Measurements from ENCODE around the gene C16orf96.

C16orf96 gene

DNA sequence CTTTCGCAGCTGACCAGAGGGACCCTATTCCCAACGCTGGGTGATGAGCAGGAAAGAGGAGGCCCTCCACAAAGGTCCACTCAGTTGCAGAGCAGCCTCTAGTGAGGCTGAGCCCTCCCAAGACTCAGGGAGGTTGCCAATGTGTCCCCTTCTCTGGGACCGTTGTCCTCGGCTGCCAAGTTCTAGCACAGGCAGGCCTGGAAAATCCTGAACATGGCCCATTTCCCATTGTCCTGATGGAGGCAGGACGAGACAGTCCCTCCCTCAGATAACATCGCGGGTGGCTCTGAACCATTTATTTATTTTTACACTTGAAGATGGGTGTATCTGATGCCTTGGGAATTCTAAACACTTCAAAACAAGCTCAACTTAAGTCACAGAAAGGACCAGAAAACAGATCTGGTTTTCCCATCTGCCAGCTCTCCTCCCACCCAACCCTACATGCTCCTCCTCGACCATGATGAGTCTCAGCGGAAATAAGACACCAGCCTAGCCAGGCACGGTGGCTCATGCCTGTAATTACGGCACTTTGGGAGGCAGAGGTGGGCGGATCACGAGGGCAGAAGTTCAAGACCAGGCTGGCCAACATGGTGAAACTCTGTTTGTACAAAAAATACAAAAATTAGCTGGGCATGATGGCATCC, 30.4 kb upstream of the C16orf96 start:
- DNase-seq (ENCODE audit: low spot score): no peak

GRCh38 chr16:4529085-4530060, 26.8 kb upstream of the C16orf96 start:
- peak; percentile 55 for DNase-seq (ENCODE audit: low spot score)

GRCh38 chr16:4531811-4532210, 24.3 kb upstream of the C16orf96 start:
- DNase-seq (ENCODE audit: low spot score): no peak

DNA sequence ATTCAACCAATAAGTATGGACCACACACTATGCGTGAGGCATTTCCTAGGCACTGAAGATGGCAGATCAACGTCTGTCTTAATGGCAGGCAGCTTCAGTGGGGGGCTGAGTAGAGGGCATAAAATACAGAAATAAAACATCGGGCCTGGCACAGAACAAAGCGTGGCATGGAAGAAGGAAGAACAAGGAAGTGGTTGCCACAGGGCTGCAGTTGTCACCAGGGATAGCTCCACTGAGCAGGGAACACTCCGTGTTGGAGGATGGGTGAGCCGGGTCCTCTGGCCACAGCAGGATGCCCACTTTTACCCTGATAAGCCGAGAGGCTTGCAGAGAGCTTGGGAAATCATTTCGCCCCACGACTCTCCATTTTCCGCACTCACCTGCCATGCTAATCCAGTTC, 23.9 kb upstream of the C16orf96 start:
- DNase-seq (ENCODE audit: low spot score): no peak

GRCh38 chr16:4533490-4533889, 22.6 kb upstream of the C16orf96 start:
- DNase-seq (ENCODE audit: low spot score): no peak

DNA sequence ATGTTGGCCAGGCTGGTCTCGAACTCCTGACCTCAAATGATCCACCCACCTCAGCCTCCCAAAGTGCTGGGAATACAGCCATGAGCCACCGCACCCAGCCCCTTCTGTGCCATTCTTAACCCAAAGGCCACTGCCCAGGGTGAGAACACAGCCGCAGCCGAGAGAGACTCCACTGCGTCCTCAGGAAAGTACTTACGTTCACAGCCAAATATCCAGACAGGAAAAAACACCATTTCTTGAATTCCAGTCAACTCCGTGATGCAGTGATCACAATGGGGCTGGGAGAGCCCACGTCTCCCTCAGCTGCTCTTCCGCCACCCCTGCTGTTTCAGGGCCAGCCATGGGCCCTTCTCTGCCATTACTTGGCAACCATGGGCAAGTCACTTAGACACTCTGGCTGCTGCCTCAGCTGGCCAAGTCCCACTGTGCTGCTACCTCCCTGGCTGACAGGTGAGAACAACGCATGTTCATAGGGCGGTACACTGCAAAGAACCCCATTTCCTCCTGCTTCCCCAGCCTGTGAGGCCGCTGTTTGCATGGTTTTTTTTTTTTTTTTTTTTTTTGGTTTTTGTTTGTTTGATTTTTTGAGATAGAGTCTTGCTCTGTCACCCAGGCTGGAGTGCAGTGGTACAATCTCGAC, 21.9 kb upstream of the C16orf96 start:
- no peak for DNase-seq (ENCODE audit: low spot score)

DNA sequence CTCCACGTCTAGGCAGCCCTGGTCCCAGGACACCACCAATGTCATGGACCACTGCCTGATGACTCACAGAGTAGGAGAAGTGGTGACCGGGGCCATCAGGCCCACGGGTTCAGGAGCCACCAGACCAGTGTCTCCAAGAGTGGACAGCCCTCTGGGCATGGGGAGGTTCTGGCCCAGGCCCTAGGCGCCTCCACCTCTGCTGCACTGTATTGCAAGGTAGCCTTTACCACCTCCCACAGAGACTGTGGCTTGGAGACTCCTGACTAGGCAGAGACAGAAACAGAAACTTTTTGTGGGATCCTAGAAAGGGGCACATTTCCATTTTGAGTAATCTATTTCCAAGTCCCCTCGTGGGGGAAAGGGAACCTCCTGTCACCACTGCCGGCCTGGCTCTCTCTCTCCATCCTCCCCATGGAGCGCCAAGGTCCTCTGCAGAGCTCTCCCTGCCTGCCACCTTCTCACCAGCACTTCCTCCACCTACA, 20.5 kb upstream of the C16orf96 start:
- DNase-seq (ENCODE audit: low spot score): peak; percentile 49

DNA sequence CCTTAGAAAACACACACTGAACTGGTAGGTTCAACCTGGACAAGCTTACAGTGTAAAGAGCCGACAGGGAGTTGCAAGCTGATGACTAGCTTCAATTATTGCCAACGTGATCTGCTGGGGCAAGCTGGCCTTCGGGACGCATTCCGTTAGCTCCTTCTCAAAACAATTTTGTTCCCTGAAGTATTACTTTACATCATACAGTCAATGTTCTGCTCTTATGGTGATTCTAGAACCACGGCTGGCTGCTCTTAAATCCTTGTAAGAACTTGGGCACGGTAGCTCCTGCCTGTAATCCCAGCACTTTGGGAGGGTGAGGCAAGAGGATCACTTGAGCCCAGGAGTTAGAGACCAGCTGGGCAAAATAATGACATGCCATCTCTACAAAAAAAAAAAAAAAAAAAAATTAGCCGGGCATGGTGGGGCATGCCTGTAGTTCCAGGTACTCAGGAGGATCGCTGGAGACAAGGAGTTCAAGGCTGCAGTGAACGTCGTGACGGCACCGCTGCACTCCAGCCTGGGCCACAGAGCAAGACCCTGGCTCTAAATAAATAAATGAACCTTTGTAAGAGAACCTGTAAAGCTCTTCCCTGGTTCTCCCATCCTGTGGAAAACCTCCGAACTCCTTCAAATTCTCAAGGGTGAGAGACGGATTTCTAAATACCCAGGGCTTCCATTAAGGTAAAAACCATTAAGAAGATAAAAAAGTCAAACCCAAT, 19.6 kb upstream of the C16orf96 start:
- no peak for DNase-seq (ENCODE audit: low spot score)

- no peak for DNase-seq (ENCODE audit: low spot score)
These were observed 18.5 kb upstream of the C16orf96 start for GRCh38 chr16:4537376-4538343.

DNA sequence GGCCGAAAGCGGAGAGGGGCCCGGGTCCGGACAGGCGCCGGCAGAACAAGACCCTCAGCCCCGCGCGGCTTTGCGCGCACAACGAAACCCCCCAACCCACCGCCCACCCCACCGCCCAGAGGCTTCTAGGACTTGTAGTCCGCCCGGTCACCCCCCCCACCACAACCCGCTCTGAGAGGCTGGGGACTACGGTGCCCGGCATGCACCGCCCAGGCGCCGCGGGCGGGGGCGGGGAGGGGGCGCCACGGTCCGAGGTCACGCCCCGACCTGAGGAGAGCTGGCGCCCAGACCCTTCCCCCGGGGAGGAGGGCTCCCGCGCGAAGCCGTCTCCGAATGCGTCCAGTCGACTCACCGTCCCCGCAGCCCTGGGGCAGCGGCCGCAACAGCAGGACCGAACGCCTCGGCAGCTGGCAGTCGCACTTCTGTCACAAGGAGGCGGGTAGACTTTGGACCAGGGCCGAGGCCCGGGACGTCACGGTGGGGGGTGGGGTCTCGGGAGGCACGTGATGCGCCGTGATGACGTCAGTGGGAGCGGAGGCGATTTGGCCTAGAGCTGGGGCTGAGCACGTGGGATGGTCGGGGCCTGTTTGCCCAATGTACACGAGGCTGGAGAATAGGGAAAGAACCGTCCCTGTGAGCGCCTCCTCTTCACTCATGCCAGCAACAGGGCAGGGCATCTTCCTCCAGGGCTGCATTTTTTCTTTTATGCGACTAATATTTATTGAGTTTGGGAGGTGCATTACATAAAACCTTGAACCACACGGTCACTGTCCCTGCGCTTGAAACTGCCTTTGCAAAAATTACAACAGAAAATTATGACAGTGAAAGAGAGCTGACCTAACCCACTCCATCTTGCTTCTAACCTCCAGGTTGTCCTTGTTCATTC, 17.5 kb upstream of the C16orf96 start, which contains the start of gene CDIP1:
TSS of gene CDIP1 (minus strand) at position 424 of the 886 bp plus-strand sequence. CDS start 24,643 bp downstream, outside the sequence.
- peak; percentile 96 for DNase-seq (ENCODE audit: low spot score)

- no peak for DNase-seq (ENCODE audit: low spot score)
These were observed 16.3 kb upstream of the C16orf96 start for GRCh38 chr16:4539716-4540284.

- DNase-seq (ENCODE audit: low spot score): no peak
These were observed 11.7 kb upstream of the C16orf96 start for GRCh38 chr16:4544473-4544872.

DNA sequence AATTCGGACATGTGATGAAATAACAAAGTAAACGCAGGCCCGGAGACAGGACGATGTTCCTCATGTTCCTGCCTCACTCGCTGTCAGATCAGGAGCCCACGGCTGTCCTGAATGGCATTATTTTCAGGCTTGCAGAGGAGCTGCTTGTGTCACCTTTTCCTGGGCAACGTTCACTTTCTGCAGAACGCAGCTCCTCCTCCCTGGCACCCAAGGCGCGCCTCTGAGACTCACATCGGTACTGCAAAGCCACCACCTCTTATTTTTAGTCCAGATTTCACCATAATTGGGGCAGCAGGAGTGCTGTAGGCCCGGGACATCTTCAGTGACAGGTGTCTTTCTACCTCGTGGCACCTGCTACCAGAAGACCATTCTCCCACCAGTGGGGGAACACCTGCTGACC, 8.0 kb upstream of the C16orf96 start:
- no peak for DNase-seq (ENCODE audit: low spot score)

GRCh38 chr16:4550591-4550990, 5.5 kb upstream of the C16orf96 start:
- DNase-seq (ENCODE audit: low spot score): no peak

DNA sequence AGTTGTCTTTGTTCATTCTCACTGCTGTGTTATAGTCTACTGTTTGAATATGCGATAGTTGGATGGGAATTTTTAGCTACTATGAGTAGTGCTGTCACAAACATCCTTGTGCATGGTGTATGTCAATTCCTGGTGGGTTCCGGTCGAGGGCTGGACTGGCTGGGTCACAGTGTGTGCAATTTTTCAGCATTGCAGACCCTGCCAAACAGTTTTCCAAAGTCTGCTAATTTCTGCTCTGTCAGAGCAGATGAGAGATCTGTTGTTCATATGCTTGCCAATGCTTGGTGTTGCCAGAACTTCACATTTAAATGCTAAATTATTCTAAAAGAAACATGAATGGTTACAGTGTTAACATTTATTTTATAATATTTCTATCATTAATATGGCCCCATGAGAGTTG, 3.6 kb upstream of the C16orf96 start:
- DNase-seq (ENCODE audit: low spot score): no peak

GRCh38 chr16:4556580-4556979, 440 bp downstream of the C16orf96 start:
- no peak for DNase-seq (ENCODE audit: low spot score)

- DNase-seq (ENCODE audit: low spot score): no peak
These were observed 1.8 kb downstream of the C16orf96 start for GRCh38 chr16:4557973-4558372.

DNA sequence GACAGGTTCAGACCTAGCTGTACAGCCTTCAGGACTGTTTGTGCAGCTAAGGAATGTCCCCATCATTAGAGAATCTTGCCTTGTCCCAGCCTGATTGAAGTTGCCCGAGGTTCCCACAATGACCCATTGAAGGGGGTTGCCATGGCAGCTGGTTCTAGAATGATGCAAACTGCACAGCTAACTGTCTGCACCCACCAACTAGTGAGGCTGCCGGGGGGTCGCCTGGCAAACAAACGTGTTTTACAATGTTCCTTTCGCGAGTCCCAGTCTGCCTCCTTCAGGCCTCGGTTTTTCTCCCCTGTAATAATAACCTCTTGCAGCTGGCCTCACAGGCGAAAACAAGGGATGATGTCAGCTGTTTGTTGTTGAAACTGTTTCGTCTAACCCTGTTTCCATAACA, 5.5 kb downstream of the C16orf96 start:
- no peak for DNase-seq (ENCODE audit: low spot score)

DNA sequence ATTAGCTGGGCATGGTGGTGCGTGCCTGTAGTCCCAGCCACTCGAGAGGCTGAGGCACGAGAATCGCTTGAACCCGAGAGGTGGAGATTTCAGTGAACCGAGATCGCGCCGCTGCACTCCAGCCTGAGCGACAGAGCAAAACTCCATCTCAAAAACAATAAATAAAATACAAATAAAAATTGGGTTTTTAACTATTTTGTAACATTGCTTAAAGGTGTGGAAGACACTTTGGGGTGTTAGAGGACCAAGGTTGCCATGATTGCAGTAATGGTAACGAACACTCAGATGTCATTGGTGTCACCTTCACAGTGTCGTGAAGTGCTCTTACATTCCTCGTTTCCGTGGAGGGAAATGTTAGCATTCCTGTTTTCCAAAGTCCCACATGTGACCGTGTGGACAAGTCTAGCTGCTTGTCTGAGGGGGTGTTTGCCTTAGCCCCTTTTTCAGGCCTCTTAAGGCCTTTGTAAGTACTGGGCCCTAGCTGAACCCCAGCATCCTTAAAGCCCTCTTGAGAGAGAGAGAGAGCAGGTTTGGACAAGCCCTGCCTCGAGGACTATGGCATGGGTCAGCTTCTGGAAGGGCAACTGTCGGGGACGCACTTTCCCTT, 8.6 kb downstream of the C16orf96 start:
- DNase-seq (ENCODE audit: low spot score): no peak
